GM20000 (cell line): Measurements from ENCODE around the gene RAB33A.
"Not testable (repeated sequence)": the region's sequence is repeated elsewhere in the genome, so short reads cannot be mapped to it uniquely, and the experiment has no call there.

Experiments used
- DNase-seq: peaks from one replicate; pipeline ENCODE4 v3.0.0; 2012; ENCODE audit warnings: low spot score
- TF ChIP-seq, protein P1 (sequence below): IDR thresholded peaks from 2 replicates; pipeline ENCODE4 v1.5.1; 2012; ENCODE audit warnings: mild to moderate bottlenecking, control low read depth; ENCODE audit errors: extremely low read depth, missing control alignments

The RAB33A gene

DNA sequence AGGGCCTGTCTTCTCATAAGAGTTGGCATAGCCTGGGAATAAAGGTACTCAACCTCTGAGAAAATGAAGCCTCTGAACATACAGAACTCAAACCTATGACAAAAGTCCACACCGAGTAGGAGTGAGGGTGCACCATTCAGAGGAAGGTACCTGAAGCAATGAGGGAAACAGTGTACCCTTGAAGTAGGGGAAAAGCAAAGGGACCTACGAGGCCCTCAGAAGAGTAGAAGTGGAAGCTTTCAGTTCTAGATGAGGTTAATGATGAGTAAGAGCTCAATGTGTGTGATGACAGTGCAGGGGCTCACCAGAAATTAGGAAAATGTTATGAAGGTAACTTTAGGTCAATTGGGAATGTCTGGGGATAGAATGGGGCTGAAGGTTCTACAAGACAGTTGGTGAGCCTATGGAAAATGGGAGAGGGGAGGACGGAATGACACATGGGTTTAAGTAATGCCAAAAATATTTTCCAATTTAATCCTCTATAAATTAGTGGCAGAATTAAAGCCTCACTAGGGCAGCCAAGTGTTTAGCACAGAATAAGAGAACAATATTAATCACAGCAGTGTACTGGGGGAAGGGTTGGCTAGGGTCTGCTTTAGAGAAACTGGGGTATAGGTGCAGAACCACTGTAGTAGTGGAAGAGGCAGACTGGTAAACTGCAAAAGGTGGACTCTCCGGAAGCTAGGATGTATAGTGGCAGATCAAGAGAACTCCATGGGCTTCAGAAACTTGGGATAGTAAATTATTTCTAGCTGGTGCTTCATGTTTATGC is 39.8 kb downstream of the RAB33A start:
- no peak for DNase-seq
- TF ChIP-seq, protein P1, sequence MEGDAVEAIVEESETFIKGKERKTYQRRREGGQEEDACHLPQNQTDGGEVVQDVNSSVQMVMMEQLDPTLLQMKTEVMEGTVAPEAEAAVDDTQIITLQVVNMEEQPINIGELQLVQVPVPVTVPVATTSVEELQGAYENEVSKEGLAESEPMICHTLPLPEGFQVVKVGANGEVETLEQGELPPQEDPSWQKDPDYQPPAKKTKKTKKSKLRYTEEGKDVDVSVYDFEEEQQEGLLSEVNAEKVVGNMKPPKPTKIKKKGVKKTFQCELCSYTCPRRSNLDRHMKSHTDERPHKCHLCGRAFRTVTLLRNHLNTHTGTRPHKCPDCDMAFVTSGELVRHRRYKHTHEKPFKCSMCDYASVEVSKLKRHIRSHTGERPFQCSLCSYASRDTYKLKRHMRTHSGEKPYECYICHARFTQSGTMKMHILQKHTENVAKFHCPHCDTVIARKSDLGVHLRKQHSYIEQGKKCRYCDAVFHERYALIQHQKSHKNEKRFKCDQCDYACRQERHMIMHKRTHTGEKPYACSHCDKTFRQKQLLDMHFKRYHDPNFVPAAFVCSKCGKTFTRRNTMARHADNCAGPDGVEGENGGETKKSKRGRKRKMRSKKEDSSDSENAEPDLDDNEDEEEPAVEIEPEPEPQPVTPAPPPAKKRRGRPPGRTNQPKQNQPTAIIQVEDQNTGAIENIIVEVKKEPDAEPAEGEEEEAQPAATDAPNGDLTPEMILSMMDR, result no peak

DNA sequence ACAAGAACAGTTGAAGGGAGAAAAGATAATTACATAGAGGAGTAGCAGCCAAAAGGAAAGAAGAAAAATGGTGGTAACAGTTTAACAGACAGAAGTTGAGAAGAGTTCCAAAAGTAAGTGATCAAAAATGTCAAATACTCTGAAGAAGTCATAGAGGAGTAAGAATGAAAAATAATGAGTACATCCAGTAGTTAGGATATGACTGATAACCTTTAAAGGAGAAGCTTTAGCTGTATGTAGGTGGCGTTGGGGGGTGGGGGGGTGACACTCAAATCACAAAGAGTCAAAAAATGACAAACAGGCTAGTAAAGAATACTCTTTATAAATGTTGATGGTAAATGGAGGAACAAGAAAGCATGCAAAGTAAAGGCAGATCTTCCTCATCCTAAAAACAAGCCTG is 40.6 kb downstream of the RAB33A start:
- TF ChIP-seq, protein P1, result no peak
- no peak for DNase-seq

DNA sequence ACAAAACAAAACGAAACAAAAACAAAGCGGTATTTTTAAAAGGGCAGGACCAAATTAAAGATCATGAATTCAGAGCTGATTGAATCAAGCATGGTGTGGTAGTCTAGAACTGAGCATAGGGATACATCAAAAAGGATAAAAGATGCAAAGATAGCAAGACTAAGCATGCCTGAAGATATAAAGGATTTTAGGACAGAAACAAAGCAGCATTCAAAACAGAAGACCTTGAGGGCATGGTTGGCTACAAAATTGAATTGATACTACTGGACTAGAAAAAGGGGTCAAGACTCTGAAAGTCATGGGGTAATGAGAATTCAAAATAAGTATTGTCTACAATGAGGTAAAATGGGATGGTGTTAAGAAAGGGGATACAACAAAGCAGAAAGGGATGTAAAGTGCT is 41.6 kb downstream of the RAB33A start:
- DNase-seq, result no peak

DNA sequence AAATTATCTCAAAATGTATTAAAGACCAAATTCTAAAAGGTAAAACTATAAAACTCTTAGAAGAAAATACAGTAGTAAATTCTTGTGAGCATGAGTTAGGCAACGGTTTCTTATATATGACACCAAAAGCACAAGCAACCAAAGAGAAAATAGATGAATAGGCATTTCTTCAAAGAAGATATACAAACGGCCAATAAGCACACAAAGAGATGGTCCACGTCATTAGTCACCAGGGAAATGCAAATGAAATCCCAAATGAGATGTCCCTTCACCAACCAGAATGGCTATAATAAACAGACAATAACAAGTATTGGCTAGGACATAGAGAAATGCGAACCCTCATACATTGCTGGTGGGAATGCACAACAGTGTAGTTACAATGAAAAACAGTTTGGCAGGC is 44.6 kb downstream of the RAB33A start:
- TF ChIP-seq, protein P1, result no peak
- no peak for DNase-seq

More for the DNA sequence above, 41.6 kb downstream of the RAB33A start:
- TF ChIP-seq, protein P1, result no peak

DNA sequence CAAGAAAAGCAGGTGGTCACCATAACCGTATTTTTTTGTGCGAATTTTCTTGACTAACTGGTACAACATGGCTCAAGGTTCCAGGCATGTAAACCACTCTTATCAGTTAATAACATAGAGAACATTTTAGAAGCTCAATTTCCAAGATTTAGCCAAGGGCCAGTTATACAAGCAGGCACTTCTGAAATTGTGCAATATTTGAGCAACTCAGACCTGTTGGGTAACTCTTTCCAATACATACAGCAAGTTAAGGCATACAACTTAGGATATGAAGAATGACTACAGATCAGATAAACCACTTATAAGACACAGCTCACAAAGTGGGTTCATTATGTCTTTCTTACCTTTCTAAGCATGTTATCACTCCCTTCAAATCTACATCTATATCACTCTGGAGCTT is 53.0 kb downstream of the RAB33A start:
- TF ChIP-seq, protein P1, result no peak
- no peak for DNase-seq

DNA sequence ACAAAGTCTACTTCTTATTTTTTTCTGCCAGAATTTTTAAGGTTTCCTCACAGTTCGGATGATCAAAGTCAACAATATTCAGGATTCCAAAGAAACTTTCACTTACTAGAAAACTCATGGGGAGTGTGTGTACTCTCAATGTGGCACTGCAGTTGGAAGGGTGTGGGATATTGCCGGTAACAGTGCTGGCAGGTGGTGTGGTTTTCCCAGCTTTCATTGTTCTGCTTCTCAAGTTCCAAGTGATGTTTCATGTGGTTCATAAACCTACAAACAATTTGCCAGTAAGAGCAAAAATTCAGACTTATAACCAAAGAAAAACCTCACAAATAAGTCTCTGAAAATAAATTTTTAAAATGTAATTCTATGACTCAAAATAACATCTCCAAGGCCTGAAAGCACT is 57.1 kb downstream of the RAB33A start:
- no peak for DNase-seq
- TF ChIP-seq, protein P1, result no peak

DNA sequence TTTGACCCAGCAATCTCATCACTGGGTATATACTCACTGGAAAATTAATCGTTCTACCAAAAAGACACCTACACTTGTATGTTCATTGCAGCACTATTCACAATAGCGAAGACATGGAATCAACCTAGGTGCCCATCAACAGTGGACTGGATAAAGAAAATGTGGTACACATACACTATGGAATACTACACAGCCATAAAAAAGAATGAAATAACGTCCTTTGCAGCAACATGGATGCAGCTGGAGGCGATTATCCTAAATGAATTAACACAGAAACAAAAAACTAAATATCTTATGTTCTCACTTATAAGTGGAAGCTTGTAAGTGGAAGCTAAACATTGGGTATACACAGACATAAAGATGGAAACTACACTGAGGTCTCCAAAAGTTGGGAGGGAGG is 59.4 kb downstream of the RAB33A start:
- not testable (repeated sequence) for DNase-seq
